ACC112 (cell line): Measurements from ENCODE around the gene INIP.

Experiments used
- H2AFZ ChIP-seq: fragments of 200-600 bp; sonication (generic); one replicate; pipeline ENCODE4 v1.6.0; 2017; ENCODE audit warnings: antibody characterized with exemption, low read length; ENCODE audit not compliant: unreplicated experiment
- H3K27ac ChIP-seq: fragments of 200-600 bp; sonication (generic); 2 replicates; pipeline ENCODE4 v1.5.1; 2014; ENCODE audit warnings: low read depth, mild to moderate bottlenecking, antibody characterized with exemption, low read length, moderate library complexity
- H3K27me3 ChIP-seq: fragments of 200-600 bp; sonication (generic); 2 replicates; pipeline ENCODE4 v1.6.1; 2014; ENCODE audit warnings: mild to moderate bottlenecking, antibody characterized with exemption, low read length, moderate library complexity, mixed read lengths; ENCODE audit not compliant: insufficient read depth
- H3K36me3 ChIP-seq: fragments of 200-600 bp; sonication (generic); 2 replicates; pipeline ENCODE4 v1.6.1; 2016; ENCODE audit warnings: mild to moderate bottlenecking, antibody characterized with exemption, low read length, moderate library complexity, mixed read lengths; ENCODE audit not compliant: insufficient read depth
- H3K4me1 ChIP-seq: fragments of 200-600 bp; sonication (generic); one replicate; pipeline ENCODE4 v1.6.1; 2016; ENCODE audit warnings: low read length, mixed read lengths; ENCODE audit not compliant: insufficient read depth, unreplicated experiment, control insufficient read depth
- H3K4me3 ChIP-seq: fragments of 200-600 bp; sonication (generic); 2 replicates; pipeline ENCODE4 v1.5.1; 2014; ENCODE audit warnings: mild to moderate bottlenecking, low read depth, low read length
- H3K79me2 ChIP-seq: fragments of 200-600 bp; sonication (generic); one replicate; pipeline ENCODE4 v1.6.0; 2016; ENCODE audit warnings: low read length; ENCODE audit not compliant: control insufficient read depth, unreplicated experiment, insufficient read depth

The INIP gene

DNA sequence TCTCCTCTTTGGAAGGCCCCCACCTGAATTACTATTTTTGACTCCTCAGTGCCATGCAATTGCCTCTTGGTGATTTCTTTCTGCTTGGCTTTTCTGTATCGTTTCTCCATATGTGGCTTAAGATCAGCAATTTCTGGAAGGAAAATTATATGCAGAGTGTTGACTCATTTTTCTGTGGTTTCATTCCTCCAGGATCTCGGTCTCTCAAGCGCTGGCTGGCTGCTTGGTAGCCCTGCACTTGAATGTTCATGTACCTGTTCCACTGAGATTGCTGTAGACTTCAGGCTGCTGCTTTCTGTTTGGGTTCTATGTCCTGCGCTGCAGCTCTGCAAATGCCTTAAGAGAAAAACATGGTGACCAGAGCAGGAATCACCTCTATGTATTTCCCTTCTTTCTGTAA, 77.6 kb downstream of the INIP start:
- Histone ChIP-seq H2AFZ (no peak overlapping the region), H3K36me3 (peaks cover 9% of the 10 kb centered on the region; the same call in 1 of the 2 replicates), H3K4me1 (no peaks in the 10 kb centered on the region), H3K27me3 (no peaks in the 10 kb centered on the region), H3K79me2 (no peaks in the 10 kb centered on the region), H3K27ac (no peak overlapping the region), H3K4me3 (no peak overlapping the region)
